Urinary bladder (tissue), 4 donors: ENCODE measurements around the gene PRRT1. TPM values are rescaled to one million over a fixed set of nuclear protein-coding genes. Genes with fewer than 3 reads are reported as not detected.

Source experiments
- DNase-seq: peaks from one replicate; pipeline ENCODE4 v3.0.0-alpha.2; 2015; ENCODE audit errors: extremely low spot score
- H3K27ac ChIP-seq: one replicate; pipeline ENCODE4 v1.5.1; 2013; ENCODE audit warnings: low read depth, mild to moderate bottlenecking, moderate library complexity
- H3K36me3 ChIP-seq: one replicate; pipeline ENCODE4 v1.6.1; 2013; ENCODE audit warnings: mild to moderate bottlenecking, moderate library complexity; ENCODE audit not compliant: insufficient read depth
- H3K4me1 ChIP-seq: one replicate; pipeline ENCODE4 v1.6.1; 2013; ENCODE audit warnings: mild to moderate bottlenecking, moderate library complexity; ENCODE audit not compliant: insufficient read depth
- H3K4me3 ChIP-seq: one replicate; pipeline ENCODE4 v1.5.1; 2013; ENCODE audit warnings: low read depth, low read length
- WGBS: extraction: QIAGEN DNeasy Blood & Tissue Kit; methylation state at CpG from one replicate; pipeline ENCODE4 v1.1.7; 2013; 5-methylcytosine and 5-hydroxymethylcytosine counted together
- polyA plus RNA-seq: library from polyadenylated mRNA; stranded (reverse); fragments of 200-250 nt; gene quantifications from one replicate; pipeline ENCODE4 v1.2.3, GENCODE V29; 2013
- total RNA-seq: library from RNA; depleted of rRNA; stranded (reverse); fragments of >200 nt; gene quantifications from one replicate; pipeline ENCODE4 v1.2.3, GENCODE V29; 2014
- donor health status: healthy with polysubstance abuse.
- donor health status: healthy.

PRRT1 gene
- total and polyA plus RNA-seq, 2 donors, result 0.42 to 10.8 TPM

GRCh38 chr6:32120573-32121059 lies 31.1 kb downstream of the PRRT1 start:
- Histone ChIP-seq H3K36me3 (peaks cover 2% of the 10 kb centered on the region), H3K4me1 (no peaks in the 10 kb centered on the region), H3K4me3 (no peak overlapping the region), H3K27ac (no peak overlapping the region)
- no peak for DNase-seq
- WGBS, result 94% methylated on average over 12 of the region's 12 CpGs

DNA sequence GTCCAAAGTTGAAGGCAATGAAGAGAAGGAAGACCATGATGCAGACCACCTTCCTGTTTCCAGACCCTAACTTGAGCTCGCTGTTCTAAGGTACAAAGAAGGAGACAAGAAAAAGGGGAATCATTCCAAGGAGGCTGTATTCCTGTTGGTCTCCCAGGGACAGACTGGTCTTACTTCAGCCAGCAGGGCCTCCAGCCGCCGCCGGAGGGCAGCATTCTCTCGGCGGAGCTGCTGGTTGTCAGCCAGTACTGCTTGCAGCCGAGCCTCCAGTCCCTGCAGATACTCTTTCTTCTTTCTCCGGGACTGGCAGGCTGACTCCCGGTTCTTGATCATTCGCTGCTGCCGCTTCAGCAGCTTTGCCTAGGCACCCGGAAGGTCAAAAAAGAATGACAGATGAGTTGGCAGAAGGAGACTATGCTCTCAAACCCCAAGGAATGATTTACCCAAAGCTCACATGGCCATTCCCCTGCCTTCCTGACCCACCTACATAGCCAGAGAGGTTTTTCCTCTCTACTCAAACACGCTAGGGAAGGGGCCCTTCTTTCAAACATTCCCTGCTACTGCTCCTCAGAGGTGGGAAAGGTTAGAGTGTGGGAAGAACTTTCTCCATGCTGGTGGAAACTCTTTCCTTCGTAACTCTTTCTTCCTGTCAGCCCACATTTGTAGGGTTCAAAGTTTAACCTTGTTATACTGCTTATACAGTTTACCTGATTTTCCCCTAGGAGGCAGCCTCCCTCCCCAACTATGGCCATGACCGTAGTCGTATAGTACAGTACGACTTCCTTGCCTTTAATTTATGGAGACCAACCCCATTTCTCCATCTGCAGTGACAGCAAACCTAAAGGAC lies 32.7 kb downstream of the PRRT1 start:
- H3K36me3 ChIP-seq, result peaks cover 2% of the 10 kb centered on the region
- DNase-seq, result no peak

GRCh38 chr6:32117461-32117860 lies 34.3 kb downstream of the PRRT1 start:
- no peak overlapping the region for H3K27ac ChIP-seq
- WGBS, result 87% methylated on average over 9 of the region's 9 CpGs
- H3K4me3 ChIP-seq, result no peak overlapping the region
- peaks cover 2% of the 10 kb centered on the region for H3K36me3 ChIP-seq
- DNase-seq, result no peak
- H3K4me1 ChIP-seq, result no peaks in the 10 kb centered on the region

More for the DNA sequence above, 32.7 kb downstream of the PRRT1 start:
- Histone ChIP-seq H3K4me3 (no peak overlapping the region), H3K4me1 (no peaks in the 10 kb centered on the region), H3K27ac (no peak overlapping the region)
- 19% methylated on average over 17 of the region's 17 CpGs for WGBS

DNA sequence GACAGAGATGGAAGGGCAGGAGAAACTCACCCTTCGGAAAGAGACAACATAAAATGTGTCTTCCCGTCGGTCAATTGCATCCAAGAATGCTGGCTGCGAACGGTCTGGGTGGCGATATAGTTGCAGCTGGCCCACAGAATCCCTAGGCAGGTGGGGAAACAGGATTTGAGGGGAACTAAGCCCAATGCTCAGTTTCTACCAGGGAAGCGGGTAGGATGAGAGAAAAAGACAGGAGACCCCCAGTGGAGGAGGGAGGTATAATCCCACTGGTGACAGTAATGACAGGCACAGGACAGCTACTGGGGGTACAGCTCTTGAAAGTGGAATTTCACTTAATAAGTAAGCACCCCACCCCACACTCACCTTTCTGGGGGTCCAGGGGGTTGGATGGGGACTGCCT lies 35.1 kb downstream of the PRRT1 start:
- no peak for DNase-seq
- Histone ChIP-seq H3K27ac (no peak overlapping the region), H3K4me3 (no peak overlapping the region), H3K36me3 (peaks cover 2% of the 10 kb centered on the region), H3K4me1 (no peaks in the 10 kb centered on the region)
- WGBS, result 83% methylated on average over 7 of the region's 7 CpGs

DNA sequence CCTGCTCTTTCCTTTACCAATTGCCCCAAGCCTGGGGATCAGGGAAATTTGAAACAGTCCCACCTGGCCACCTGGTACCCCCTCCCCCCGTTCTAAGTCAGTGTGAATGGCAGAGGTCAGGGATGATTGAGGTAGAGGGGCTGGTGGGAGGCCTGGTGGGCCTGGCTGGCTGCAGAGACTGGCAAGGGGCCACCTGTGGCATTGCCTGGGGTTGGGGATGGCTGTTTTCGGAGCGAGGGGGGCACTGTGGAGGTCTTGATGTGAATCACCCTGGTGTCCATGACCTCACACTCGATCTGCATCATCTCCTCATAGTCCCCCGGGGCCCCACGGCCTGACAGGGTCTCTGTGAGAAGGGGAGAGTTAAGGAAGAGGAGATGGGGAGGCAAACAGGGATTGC lies 36.1 kb downstream of the PRRT1 start:
- H3K36me3 ChIP-seq, result no peaks in the 10 kb centered on the region
- no peak for DNase-seq
- no peak overlapping the region for H3K4me3 ChIP-seq
- no peaks in the 10 kb centered on the region for H3K4me1 ChIP-seq
- no peak overlapping the region for H3K27ac ChIP-seq
- WGBS, result 84% methylated on average over 6 of the region's 6 CpGs

DNA sequence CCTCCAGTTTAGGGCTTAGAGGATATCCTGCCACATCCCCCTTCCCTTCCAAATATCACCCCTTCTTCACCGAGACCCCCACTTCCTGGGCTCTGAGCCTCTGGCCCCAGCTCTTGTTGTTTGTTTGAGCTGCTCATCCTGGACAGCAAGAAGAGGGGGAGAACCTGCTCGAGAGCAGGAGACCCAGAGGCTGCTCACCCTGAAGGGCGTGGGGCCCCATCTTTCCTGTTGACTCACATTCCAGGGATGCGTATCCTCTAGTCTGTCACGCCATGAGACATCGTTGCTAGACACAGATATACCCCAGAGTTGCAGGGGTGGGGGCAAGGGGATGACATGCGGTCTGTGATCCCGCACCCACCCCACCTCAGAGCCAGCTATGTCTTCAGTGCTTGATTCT lies 36.9 kb downstream of the PRRT1 start:
- DNase-seq, result no peak
- WGBS, result 65% methylated on average over 8 of the region's 8 CpGs
- Histone ChIP-seq H3K4me3 (no peak overlapping the region), H3K4me1 (no peaks in the 10 kb centered on the region), H3K27ac (no peak overlapping the region), H3K36me3 (no peaks in the 10 kb centered on the region)

- Histone ChIP-seq H3K4me3 (no peak overlapping the region), H3K4me1 (no peaks in the 10 kb centered on the region)
- WGBS, result 68% methylated on average over 9 of the region's 9 CpGs
These were observed 38.1 kb downstream of the PRRT1 start for GRCh38 chr6:32113386-32114352.

DNA sequence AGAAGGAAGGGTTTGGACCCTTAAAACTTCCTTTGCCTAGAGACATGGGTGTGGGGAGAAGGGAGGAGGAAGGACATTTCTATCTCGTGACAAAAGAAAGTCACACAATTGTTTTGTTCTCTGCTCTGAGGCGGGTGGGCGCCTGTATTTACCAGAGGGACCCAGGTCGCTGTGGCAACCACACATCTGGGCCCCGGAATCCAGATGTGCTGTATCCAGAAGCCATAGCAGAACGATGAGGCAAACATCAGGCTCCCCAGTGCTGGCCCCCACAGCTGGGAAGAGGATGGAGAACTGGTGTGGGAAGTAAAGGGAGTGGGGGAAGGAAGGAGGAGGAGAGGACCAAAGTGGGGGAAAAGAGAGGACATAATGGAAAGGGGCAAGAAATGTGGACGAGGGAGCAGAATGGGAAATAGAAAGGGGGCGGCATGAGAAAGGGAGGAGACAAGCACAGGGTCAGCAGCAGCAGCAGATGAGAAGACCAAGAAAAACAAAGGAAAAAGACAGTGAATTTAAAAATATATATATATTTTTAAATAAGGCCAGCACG lies 39.2 kb downstream of the PRRT1 start:
- 52% methylated on average over 9 of the region's 9 CpGs for WGBS
- Histone ChIP-seq H3K4me1 (no peaks in the 10 kb centered on the region), H3K4me3 (no peak overlapping the region), H3K36me3 (no peaks in the 10 kb centered on the region), H3K27ac (peak overlapping the region; percentile 27)
- DNase-seq, result no peak

More at GRCh38 chr6:32113386-32114352, 38.1 kb downstream of the PRRT1 start:
- Histone ChIP-seq H3K27ac (peak overlapping the region; percentile 27), H3K36me3 (no peaks in the 10 kb centered on the region)
- DNase-seq, result peak; percentile 60

- Histone ChIP-seq H3K27ac (no peak overlapping the region), H3K4me1 (no peaks in the 10 kb centered on the region), H3K4me3 (no peak overlapping the region), H3K36me3 (no peaks in the 10 kb centered on the region)
- DNase-seq, result no peak
- 29% methylated on average over 7 of the region's 7 CpGs for WGBS
These were observed 40.2 kb downstream of the PRRT1 start for GRCh38 chr6:32111424-32112066.

- DNase-seq, result no peak
- H3K4me1 ChIP-seq, result no peaks in the 10 kb centered on the region
These were observed 41.1 kb downstream of the PRRT1 start for GRCh38 chr6:32110632-32111031.

GRCh38 chr6:32109765-32110160 lies 42.0 kb downstream of the PRRT1 start:
- WGBS, result 65% methylated on average over 6 of the region's 6 CpGs
- H3K4me3 ChIP-seq, result no peak overlapping the region
- no peaks in the 10 kb centered on the region for H3K4me1 ChIP-seq

More at GRCh38 chr6:32110632-32111031, 41.1 kb downstream of the PRRT1 start:
- Histone ChIP-seq H3K36me3 (no peaks in the 10 kb centered on the region), H3K27ac (no peak overlapping the region), H3K4me3 (no peak overlapping the region)
- WGBS, result 46% methylated on average over 7 of the region's 7 CpGs

GRCh38 chr6:32109114-32109764 lies 42.5 kb downstream of the PRRT1 start, which contains the start of gene TNXB:
TNXB (minus strand) TSS chr6:32109338; CDS start chr6:32098198, 11,140 bp downstream.
- no peaks in the 10 kb centered on the region for H3K36me3 ChIP-seq
- H3K27ac ChIP-seq, result no peak within 1 kb of the TSS
- WGBS, result 22% methylated on average over 12 of the region's 12 CpGs
- no peaks in the 10 kb centered on the region for H3K4me1 ChIP-seq
- no peak for DNase-seq
- peak within 1 kb of the TSS; percentile 9 for H3K4me3 ChIP-seq

More at GRCh38 chr6:32109765-32110160, 42.0 kb downstream of the PRRT1 start:
- Histone ChIP-seq H3K36me3 (no peaks in the 10 kb centered on the region), H3K27ac (no peak overlapping the region)
- no peak for DNase-seq
